GM18508 (cell line): Measurements from ENCODE around the gene ACSL3.
"Not testable (repeated sequence)": the region's sequence is repeated elsewhere in the genome, so short reads cannot be mapped to it uniquely, and the experiment has no call there.

Source experiments
- ATAC-seq: cut with Tn5 transposase; IDR thresholded peaks from one replicate; pipeline ENCODE4 v1.9.1; 2021; ENCODE audit warnings: moderate number of reproducible peaks; ENCODE audit not compliant: insufficient read depth, unreplicated experiment

The ACSL3 gene

DNA sequence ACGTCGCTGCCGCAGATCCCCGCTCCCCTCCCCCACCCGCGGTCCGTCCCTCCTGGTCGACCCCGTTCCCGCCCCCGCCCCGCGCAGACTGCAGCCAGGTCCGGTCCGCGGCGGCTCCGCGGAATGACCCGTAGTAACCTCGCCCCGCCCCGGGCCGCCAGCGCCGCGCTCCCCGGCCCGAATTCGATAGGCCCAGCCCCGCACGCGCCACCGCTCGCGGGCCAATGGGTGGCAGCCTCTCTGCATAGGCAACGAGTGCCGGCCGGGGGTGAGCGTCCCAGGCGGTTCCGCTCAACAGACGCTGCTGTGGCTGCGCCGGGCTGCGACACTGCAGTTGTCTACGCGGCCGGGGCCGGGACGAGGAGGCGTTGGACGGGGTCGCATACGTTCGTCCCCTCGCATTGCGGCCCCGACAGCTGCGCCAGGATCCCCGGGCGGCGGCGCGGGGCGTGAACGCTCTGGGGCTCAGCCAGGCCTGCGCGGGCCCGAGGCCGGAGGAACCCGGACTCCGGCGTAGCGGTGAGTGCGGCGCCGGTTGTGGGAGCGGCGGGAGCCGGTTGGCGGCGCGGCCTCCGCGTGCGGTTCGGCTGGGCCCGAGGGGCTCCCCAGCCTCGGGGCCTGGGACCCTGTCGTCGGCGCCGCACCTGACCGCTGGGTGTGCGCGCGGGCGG lies at the start of gene ACSL3:
Gene ACSL3 (plus strand): TSS at position 297 of the 671 bp plus-strand sequence. CDS start 47,737 bp downstream, outside the sequence.
- ATAC-seq = peak; percentile 89

DNA sequence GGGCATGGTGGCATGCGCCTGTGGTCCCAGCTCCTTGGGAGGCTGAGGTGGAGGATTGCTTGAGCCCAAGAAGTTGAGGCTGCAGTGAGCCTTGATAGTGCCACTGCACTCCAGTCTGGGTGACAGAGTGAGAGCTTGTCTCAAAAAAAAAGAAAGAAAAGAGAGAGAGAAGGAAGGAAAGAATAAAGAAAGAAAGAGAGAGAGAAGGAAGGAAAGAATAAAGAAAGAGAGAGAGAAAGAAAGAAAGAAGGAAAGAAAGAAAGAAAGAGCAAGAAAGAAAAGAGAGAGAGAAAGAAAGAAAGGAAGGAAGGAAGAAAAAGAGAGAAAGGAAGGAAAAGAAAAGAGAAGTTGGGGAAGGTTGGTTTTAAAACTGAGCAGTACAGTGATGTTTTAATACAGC lies 49.0 kb upstream of the ACSL3 start:
- ATAC-seq = no peak

DNA sequence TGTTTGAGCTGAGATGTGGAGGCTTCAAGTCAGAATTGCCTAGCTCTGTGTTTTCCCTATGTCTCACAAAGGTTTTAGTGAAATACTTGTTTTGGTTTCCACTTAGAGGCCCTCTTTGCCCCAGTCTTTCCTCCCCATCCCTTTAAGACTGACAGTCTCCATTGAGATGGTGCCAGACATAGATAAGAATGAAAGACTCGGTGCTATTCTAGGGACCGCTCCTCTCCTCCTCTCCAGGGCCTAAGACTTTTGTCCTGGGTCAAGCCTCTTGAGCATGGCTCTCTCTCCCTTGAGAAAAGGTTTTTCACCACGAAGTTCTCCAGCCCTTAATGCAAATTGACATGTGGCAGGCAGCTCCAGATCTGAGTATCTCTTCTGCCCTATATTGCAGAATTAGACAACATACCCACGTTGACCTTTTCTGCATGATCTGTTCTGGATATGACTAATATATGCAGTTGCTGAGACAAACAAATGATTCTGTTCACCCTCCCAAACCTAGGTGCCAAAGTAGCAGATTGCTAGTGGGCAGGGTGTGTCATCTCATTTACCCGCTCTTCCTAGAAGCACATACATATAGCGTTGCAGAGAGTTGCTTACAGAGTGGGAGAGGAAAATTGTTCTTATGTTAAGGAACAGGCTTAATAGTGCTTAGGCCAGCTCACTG lies 47.5 kb upstream of the ACSL3 start:
- ATAC-seq = peak; percentile 94

DNA sequence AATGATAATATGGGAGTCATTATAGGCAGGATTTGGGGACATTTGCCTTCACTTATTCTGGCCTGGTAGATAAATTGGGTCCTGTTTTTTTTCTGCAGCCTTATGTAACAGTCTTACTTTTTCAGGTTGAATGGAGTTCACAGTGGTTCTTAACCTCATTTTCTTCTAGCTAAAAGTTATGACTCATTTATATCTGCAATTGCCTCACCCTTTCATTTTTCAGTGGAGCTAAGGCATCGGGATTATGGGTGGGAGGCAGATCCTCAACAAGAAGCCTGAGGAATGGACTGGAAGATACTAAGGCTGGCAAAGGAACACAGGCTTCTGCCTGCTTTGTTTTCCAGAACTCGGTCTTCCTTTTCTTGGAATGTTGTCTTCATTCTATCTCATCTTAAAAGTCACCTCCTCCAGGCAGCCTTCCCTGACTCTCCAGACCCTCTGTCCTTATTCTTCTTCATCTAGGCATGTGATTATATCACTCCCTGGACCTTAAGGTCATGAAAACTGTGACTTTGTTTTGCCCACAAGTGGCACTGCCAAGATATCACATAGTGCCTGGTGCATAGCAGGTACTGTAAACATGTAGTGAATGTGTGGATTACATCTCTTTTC lies 41.0 kb upstream of the ACSL3 start:
- no peak for ATAC-seq

DNA sequence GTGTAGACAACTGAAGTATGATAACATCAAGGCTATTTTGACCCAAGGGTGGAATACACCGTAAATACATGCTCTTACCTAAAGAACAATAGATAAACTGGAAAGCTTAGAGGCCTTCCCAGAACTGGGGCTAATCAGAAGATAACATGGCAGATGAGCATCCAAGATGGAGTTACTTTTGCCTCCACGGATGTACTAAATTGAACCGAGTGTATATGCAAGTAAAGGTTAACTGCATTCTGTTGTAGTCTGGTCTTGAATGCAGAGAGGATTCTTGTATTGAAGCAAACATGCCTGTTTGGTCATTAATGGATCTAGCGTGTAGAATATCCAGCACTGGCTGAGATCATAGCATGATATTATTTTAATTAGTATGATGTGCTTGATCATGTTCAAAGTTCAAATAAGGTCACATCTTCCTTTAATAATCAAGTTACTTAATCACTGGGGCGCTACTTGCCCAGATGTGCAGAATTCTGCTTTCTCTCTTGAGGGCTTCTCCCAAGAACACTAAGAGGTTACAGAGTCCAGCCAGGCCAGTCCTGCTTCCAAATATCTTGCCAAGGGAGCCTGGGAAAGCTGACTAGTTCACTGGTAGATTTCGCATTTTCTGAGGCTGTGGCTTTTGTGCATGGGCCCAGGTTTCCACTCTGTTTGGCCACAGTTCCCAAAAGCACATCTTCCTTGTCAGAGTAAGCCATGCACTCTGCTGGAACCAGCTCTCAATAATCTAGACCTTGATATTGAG lies 37.5 kb upstream of the ACSL3 start:
- no peak for ATAC-seq

DNA sequence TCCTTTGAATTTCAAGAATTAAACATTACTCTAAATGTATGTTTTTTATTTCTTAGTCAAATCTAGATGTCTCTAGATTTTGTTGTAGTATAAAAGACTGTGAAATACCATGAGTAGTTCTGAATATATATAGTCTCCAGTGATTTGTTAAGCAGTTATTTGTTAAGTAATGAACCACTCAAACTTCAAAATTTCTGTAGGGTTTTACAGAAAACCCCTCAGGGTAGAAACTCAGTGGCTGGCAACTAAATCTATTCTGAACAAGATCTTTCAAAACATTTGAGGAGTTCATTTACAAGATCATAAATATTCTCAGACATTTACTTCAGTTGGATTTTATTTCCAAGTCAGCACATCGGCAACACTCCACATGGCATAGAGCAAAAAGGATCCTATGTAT lies 35.8 kb upstream of the ACSL3 start:
- ATAC-seq = no peak

DNA sequence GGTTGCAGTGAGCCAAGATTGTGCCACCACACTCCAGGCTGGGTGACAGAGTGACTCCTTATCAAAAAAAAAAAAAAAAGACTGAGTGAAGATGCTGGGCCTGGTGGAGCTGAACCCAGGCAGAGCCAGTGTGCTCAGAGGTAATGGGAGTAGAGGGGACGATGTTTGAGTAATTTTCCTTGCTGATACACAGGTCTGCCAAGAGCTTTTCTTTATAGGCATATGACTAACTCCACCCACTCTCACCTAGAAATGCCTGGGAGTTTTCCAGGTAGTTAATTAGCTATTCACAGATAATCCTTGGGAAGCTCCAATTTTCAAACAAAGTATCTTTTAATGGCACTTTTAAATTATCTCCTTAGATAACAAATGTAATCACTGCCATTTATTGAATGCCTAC lies 33.4 kb upstream of the ACSL3 start:
- no peak for ATAC-seq

DNA sequence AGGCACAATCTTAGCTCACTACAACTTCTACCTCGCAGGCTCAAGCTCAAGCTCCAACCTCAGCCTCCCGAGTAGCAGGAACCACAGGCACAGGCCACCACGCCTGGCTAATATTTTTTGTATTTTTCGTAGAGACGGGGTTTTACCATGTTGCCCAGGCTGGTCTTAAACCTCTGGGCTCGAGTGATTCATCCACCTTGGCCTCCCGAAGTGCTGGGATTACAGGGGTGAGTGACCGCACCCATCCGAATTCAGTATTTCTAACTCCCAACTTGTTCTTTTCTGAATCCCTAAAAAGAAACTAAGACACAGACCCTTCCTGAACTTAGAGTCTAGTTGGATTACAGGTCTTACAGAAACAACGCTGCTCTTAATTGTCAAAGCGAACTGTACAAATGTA lies 32.3 kb upstream of the ACSL3 start:
- ATAC-seq = no peak

DNA sequence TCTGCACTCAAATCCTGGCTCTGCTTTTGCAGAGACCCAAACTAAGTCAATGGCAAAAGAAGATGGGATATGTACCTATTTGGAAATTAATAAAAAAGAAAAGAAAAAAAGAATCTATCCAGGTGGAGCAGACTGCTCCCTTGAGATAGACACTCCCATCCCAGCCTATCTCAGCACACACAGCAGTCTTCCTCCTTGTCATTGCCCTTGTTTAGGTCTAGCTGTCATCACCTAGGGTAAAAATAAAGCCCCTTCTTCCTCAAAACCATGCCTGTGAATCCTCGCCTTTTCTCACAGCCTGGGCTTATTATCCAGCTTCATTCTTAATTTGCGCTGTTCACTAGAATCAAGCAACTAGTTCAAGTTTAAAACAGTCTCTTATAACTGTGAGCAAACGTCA lies 30.7 kb upstream of the ACSL3 start:
- no peak for ATAC-seq

DNA sequence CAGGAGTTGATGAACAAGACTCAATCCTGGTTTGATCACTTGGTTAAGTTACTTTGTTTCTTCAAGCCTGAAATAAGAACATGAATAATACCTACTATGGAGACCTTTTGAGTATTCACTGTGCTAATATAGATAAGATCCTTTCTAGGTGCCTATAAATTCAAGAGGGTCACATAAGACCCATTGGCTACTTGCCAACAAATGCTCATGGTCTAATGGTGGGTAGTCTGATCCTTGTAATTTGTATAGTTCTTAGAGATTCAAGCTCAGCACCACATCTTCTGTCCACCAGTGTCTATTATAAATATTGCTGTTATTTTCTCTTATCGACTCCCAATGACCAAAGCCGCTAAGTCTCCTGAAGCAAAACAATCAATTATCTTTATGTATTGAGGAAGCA lies 27.4 kb upstream of the ACSL3 start:
- ATAC-seq = no peak

DNA sequence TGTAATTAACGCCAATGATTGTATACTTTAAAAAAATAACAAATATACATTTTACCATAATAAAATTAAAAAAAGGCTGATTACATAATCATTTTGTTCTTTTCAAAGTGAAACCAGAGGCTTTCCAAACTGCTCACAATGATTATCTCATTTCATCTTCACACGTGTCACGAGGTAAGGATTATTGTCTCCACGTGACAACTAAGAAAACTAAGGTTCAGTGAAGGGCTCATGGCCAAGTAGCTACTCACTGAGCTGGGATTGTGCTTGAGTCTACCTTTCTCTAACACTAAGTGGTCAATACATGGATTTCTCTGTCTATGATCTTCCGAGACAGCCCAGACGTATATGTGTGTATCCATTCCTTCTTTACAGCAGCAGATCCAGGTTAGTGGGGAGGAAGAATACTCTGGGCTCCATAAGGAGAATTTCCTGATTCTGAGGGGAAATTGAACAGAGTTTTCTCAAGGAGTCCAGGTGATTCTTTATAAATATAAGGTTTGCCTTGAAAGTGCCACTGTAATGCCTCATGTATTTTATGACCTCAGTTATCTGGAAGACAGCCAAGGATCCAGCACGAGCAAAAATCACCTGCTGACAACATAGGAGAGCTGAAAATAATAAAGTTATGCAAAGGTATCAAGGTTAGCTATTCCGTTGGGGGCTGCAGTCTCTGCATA lies 25.6 kb upstream of the ACSL3 start:
- ATAC-seq = no peak

DNA sequence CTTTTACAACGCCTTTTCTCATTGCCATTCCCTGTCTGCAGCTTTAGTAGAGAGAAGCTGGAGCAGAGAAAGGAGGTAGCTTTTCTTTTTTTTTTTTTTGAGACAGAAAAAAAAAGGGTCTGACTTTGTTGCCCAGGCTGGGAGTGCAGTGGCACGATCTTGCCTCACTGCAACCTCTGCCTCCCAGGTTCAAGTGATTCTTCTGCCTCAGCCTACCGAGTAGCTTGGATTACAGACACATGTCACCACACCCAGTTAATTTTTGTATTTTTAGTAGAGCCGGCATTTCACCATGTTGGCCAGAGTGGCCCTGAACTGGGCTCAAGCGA lies 25.0 kb upstream of the ACSL3 start:
- no peak for ATAC-seq

DNA sequence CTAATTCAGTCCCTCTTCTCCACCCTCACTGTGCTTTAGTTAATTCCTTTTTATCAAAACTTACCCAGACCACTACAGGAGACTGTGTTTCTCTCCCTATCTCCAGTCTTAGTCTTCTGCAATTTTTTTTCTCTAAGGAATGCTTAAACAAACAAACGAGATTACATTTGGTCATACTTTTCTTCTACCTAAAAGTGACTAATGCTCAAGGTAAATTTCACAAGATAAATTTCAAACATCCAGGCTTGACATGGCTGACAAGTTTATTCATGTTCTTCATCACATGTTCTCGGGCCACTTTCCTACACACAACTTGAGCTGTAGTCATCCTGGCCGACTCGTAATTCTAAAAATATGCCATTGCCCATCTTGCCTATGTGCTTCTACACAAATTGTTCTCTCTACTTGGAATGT lies 23.2 kb upstream of the ACSL3 start:
- ATAC-seq = no peak

DNA sequence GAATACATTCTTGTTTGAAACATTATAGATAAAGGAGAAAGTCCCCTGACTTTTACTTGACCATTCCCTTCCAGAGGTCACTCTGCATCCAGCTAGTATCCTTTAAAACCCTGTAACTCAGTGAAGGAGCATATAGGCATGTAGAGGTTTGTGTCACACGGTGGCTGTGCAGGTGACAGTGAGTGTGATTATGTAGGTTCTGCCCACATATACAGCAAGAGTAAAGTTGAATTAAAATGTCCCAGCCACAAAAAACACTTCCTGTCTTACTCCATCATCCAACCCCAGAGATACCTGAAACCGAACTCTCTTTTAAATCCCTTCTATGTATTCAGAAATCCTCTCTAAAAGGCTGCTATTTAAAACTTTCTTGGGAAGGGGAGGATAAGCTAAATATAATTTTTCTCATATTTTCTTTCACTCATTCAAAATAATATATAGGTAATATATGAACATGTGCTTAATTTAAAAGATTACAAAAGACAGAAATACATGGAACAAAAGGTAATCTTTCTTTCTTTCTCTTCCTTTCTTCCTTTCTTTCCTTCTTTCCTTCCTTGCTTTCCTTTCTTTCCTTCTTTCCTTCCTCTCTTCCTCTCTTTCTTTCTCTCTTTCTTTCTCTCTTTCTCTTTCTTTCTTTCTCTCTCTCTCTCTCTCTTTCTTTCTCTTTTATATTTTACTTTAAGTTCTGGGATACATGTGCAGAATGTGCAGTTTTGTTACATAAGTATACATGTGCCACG lies 20.6 kb upstream of the ACSL3 start:
- ATAC-seq = no peak

DNA sequence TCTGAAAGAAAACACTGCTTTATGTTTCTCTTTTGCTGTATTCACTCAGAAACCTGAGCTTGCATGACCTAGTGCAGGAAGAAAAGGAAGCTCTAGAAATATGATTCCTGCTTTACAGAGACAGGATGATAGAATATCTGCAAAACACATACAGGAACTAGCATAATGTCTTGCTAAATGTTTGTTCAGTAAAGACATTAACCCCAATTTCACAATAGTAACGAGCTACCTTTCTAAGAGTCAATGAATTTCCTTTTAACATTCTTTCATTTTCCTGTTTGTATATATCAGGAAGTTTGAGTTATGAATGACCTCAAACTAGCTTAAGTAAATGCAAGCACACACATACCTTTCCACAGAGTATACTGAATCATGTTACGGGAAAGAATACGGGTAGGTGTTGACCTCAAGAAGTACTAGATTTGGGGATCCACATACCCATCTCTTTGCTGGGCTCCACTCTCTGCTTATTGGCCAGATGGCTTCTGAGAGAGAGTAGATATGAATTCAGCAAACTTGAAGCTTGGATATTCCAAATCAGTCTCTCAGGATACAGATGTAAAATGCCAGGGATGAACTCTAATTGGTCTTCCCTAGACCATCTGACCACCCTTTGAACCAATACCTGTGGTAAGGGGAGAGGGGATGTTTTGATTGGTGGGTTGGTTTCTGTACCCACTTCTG lies 18.2 kb upstream of the ACSL3 start:
- no peak for ATAC-seq

DNA sequence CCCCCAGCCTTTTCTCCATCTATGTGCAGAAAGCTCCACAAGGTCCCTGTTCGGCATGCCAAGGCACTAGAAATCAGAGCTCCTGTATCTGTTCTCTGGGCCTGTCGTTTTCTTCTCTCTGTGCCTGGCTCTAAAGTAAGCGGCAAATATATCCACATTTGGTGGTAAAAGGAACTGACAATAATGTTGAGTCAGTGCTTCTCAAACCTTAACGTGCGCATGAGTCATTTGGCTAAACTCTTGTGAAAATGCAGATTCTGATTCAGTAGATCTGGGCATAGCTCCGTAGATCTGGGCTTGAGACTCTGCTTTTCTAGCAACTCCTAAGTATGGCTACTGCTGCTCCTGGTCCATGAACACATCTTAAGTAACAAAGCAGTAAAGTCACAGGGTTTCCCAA lies 16.5 kb upstream of the ACSL3 start:
- no peak for ATAC-seq

DNA sequence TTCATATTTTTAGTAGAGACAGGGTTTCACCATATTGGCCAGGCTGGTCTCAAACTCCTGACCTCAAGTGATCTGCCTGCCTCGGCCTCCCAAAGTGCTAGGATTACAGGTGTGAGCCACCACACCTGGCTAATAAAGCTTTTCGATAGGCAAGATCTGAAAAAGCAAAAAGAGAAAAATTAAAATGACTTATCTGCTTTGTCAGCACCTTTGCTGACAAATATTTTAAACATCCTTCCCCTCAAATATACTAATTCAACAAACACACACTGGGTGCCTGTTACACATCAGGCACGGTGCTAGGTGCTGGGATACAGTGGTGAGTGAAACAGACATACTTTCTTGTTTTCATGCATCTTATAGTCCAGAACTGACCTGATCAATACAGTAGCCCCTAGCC lies 15.5 kb upstream of the ACSL3 start:
- ATAC-seq = not testable (repeated sequence)

DNA sequence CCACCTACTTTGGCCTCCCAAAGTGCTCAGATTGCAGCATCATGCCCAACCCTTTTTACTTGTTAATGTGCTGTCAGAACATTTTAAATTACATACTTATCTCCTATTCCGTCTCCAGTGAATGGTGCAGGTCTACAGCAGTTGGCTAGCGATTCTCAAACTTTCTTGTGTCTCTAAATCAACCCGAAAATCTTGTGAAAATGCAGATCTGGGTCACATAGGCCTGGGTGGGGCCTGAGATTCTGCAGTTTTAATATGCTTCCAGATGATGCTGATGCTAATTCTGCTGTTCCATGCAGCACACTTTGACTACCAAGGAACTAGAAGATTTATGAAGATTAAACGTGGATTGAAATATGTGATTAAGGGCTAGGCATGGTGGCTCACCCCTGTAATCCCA lies 14.8 kb upstream of the ACSL3 start:
- no peak for ATAC-seq

DNA sequence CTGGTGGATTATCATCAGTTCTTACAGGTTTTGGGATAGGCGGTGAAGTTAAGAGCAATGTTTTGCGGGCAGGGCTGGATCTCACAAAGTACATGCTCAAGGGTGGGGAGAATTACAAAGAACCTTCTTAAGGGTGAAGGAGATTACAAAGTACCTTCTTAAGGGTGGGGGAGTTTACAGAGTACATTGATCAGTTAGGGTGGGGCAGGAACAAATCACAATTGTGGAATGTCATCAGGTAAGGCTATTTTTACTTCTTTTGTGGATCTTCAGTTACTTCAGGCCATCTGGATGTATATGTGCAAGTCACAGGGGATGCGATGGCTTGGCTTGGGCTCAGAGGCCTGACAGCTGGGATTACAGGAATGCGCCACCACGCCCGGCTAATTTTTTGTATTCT lies 12.8 kb upstream of the ACSL3 start:
- ATAC-seq = not testable (repeated sequence)
